CD4-positive, alpha-beta T cell (primary cell): ENCODE measurements around the gene SND1. TPM values are rescaled to one million over a fixed set of nuclear protein-coding genes. Genes with fewer than 3 reads are reported as not detected.

Experiments
- ATAC-seq: fragments of 200-7000 bp; cut with Tn5 transposase; one replicate; pipeline ENCODE4 v1.10.0; 2022; ENCODE audit warnings: mild to moderate bottlenecking; ENCODE audit not compliant: poor library complexity
- CTCF ChIA-PET: fragments of 350-600 bp; sonication (Branson Sonifier 250); formaldehyde crosslinking; loops from one replicate; lab custom pipeline; 2021; ENCODE audit warnings: antibody characterized with exemption, inconsistent platforms; lab: Charles Lee
- POLR2A ChIA-PET: fragments of 350-600 bp; sonication (Branson Sonifier 250); formaldehyde crosslinking; loops from one replicate; lab custom pipeline; 2021; ENCODE audit warnings: antibody characterized with exemption, inconsistent platforms; lab: Charles Lee
- DNase-seq, 14 experiments: peaks; one replicate each; pipeline ENCODE4 v3.0.0-alpha.2; 2013 to 2020; ENCODE audit warnings: mixed read lengths in 2 of 14
- H3K27ac ChIP-seq, 2 donors: one replicate each; pipeline versions ENCODE4 v1.5.1 to v1.7.0; 2013; ENCODE audit warnings: low read length in 2 of 2, low read depth in 1 of 2, mild to moderate bottlenecking in 1 of 2
- H3K27me3 ChIP-seq, 2 experiments: 1 replicate in 1 of 2; 2 replicates in 1 of 2; pipeline versions ENCODE4 v1.6.1 to v1.7.0; 2013; ENCODE audit warnings: low read length in 2 of 2, control low read depth in 1 of 2, mild to moderate bottlenecking in 1 of 2, moderate library complexity in 1 of 2; ENCODE audit not compliant: insufficient read depth in 2 of 2, control insufficient read depth in 1 of 2
- H3K36me3 ChIP-seq: one replicate; pipeline ENCODE4 v1.6.1; 2013; ENCODE audit warnings: low read length, control low read depth; ENCODE audit not compliant: insufficient read depth
- H3K4me1 ChIP-seq: one replicate; pipeline ENCODE4 v1.6.1; 2013; ENCODE audit warnings: low read length, control low read depth; ENCODE audit not compliant: insufficient read depth
- H3K4me3 ChIP-seq: one replicate; pipeline ENCODE4 v1.5.1; 2013; ENCODE audit warnings: mild to moderate bottlenecking, low read length, moderate library complexity
- H3K9me3 ChIP-seq, 2 experiments: 1 replicate in 1 of 2; 2 replicates in 1 of 2; pipeline versions ENCODE4 v1.6.1 to v1.7.0; 2013; ENCODE audit warnings: low read length in 2 of 2, mild to moderate bottlenecking in 2 of 2, control low read depth in 1 of 2, moderate library complexity in 1 of 2; ENCODE audit not compliant: control insufficient read depth in 1 of 2, insufficient read depth in 1 of 2
- H3K27ac Mint-ChIP-seq: one replicate; pipeline ENCODE4 v1.8.0; 2020; ENCODE audit warnings: mixed read lengths
- H3K27me3 Mint-ChIP-seq: one replicate; pipeline ENCODE4 v1.8.0; 2021; ENCODE audit warnings: mixed read lengths
- H3K36me3 Mint-ChIP-seq: one replicate; pipeline ENCODE4 v1.8.0; 2021; ENCODE audit warnings: low read depth, mixed read lengths
- H3K4me1 Mint-ChIP-seq: one replicate; pipeline ENCODE4 v1.8.0; 2021; ENCODE audit warnings: low read depth, mixed read lengths
- H3K4me3 Mint-ChIP-seq: one replicate; pipeline ENCODE4 v1.8.0; 2020; ENCODE audit warnings: mild to moderate bottlenecking, mixed read lengths
- H3K9me3 Mint-ChIP-seq: one replicate; pipeline ENCODE4 v1.8.0; 2020; ENCODE audit warnings: mixed read lengths
- intact Hi-C, 2 experiments: fragments of 100-400 bp; cut with DNase I in 1 of 2; cut with micrococcal nuclease in 1 of 2; formaldehyde crosslinking; loops; one replicate each; pipeline versions ENCODE4 v1.15.1 to v1.9.0; 2023 to 2025; cut with DNase I, micrococcal nuclease
- total RNA-seq, 174 experiments: library from RNA in 2 of 174; stranded (reverse) in 2 of 174; gene quantifications; one replicate each; pipeline ENCODE4 v1.2.3 and lab custom pipeline; 2021 to 2026
- TF ChIP-seq, protein P1 (sequence below): fragments of 200-600 bp; IDR thresholded peaks from one replicate; pipeline ENCODE4 v1.8.0; 2022; ENCODE audit warnings: antibody characterized with exemption, mild to moderate bottlenecking

SND1 gene
- total RNA-seq, 2 experiments from 2014 or later = 104 to 113 TPM

DNA sequence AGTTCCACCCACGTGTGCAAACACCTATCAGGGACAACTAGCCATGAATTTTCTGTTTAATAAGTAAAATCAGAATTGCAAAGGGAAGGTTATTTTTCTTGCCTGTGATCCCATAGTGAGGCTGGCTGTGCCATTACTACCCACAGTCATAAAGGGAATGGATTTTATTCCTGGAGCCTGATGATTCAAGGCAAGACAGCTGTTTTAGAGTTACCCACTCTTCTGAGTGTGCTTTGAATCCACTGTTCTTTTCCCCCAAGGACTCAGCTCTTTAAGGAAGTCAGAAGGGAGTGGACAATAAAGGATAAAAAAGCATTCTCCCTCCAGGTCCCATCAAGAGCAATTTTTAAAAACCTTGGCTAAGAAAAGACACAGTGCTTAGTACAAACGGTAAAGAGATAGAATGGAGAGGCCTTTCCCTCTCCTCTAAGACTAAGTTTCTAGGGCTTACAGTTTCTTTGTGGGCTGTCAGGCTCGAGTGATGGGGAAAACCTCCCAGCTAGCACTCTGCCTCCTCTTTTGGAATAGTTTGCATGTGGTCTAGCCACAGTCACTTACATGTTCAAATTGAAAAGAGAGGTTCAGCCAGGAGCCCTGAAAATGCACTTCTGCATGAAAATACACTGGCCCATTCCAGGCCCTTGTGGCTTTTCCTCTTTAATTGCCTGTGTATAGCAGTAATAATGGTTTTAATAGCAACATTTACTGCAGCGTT lies 384.4 kb downstream of the SND1 start:
- Mint-ChIP-seq H3K9me3 (no peaks in the 10 kb centered on the region), H3K4me3 (no peak overlapping the region), H3K36me3 (peaks cover 4% of the 10 kb centered on the region), H3K27ac (no peak overlapping the region), H3K27me3 (no peaks in the 10 kb centered on the region), H3K4me1 (peaks cover 6% of the 10 kb centered on the region)
- TF ChIP-seq, protein P1, sequence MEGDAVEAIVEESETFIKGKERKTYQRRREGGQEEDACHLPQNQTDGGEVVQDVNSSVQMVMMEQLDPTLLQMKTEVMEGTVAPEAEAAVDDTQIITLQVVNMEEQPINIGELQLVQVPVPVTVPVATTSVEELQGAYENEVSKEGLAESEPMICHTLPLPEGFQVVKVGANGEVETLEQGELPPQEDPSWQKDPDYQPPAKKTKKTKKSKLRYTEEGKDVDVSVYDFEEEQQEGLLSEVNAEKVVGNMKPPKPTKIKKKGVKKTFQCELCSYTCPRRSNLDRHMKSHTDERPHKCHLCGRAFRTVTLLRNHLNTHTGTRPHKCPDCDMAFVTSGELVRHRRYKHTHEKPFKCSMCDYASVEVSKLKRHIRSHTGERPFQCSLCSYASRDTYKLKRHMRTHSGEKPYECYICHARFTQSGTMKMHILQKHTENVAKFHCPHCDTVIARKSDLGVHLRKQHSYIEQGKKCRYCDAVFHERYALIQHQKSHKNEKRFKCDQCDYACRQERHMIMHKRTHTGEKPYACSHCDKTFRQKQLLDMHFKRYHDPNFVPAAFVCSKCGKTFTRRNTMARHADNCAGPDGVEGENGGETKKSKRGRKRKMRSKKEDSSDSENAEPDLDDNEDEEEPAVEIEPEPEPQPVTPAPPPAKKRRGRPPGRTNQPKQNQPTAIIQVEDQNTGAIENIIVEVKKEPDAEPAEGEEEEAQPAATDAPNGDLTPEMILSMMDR = no peak
- H3K9me3 ChIP-seq = no peaks in the 10 kb centered on the region
- no peaks in the 10 kb centered on the region for H3K36me3 ChIP-seq
- peaks cover 7% of the 10 kb centered on the region for H3K4me1 ChIP-seq
- ATAC-seq (no peak), DNase-seq (no peak)
- no peak overlapping the region for H3K27ac ChIP-seq
- no peak overlapping the region for H3K4me3 ChIP-seq
- POLR2A ChIA-PET = interaction anchor here (0.6 to 1.4 kb wide), 2 partner anchors 72 kb away, joined by 3 to 4 read pairs; no protein-coding TSS in a partner anchor
- CTCF ChIA-PET = no interaction called here
- no peaks in the 10 kb centered on the region for H3K27me3 ChIP-seq
- intact Hi-C loops = loop anchor here in 1 of 2 experiments (5.0 to 10.0 kb wide), 2 partner anchors 171 to 332 kb away; no protein-coding TSS in a partner anchor

DNA sequence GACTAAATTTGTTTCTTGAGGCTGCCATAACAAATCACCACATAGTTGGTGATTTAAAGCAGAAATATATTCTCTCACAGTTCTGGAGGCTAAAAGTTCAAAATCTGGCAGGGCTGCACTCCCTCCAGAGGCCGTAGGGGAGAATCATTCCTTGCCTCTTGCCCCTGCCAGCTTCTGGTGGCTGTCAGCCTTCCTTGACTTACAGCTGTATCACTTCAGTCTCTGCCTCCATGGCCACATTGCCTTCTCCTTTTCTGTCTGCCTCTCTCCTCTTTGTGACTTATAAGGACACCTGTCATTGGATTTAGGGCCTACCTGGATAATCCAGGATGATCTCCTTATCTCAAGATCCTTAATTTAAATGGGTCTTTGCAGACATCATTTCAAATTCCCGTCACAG lies 385.1 kb downstream of the SND1 start:
- intact Hi-C loops = loop anchor here in 1 of 2 experiments (5.0 to 10.0 kb wide), 2 partner anchors 170 to 332 kb away; no protein-coding TSS in a partner anchor
- peaks cover 6% of the 10 kb centered on the region for H3K4me1 Mint-ChIP-seq
- CTCF ChIA-PET = no interaction called here
- DNase-seq (no peak), ATAC-seq (no peak)
- H3K36me3 ChIP-seq = peaks cover under 1% of the 10 kb centered on the region
- no peaks in the 10 kb centered on the region for H3K9me3 ChIP-seq
- no peaks in the 10 kb centered on the region for H3K27me3 Mint-ChIP-seq
- H3K4me3 ChIP-seq = no peak overlapping the region
- no peaks in the 10 kb centered on the region for H3K27me3 ChIP-seq
- H3K27ac ChIP-seq = no peak overlapping the region
- POLR2A ChIA-PET = interaction anchor here (0.6 kb wide), 1 partner anchor 71 kb away, joined by 3 read pairs; no protein-coding TSS in a partner anchor
- no peaks in the 10 kb centered on the region for H3K9me3 Mint-ChIP-seq
- H3K4me3 Mint-ChIP-seq = no peak overlapping the region
- H3K27ac Mint-ChIP-seq = no peak overlapping the region
- TF ChIP-seq, protein P1 = no peak
- peaks cover 7% of the 10 kb centered on the region for H3K4me1 ChIP-seq
- peaks cover under 1% of the 10 kb centered on the region for H3K36me3 Mint-ChIP-seq

DNA sequence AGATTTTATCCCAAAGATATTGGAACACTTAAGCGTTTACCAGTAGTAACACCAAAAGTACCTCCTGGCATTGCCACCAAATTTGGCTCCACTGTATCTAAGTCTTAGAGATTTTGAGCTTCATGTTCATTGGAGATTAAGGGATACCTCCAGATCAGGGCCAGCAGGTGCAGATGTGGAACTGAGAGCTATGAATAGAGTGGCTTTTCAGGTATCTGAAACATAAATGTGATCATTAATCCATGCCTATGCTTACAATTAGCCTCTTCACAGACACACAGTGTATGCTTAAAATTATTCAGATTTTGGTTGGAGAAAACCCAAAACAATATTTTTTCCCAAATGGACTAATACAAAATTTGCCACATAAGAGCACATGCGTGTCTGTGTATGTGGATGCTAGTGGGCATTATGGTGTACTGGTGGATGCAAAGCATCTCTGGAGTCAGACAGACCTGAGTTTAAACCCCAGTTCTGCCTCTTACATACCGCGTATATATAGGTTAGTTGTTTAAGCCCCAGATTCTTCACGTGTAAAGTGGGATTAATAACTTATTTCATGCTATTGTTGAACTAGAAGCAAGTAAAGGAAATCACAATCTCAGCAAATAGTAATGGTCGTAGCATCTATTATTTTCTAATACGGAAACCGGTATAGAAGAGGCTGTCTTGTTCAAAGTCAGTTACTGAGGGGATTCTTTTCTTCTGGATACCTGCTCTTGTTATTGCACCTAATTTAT lies 386.1 kb downstream of the SND1 start:
- no peak overlapping the region for H3K27ac Mint-ChIP-seq
- intact Hi-C loops = loop anchor here in 1 of 2 experiments (5.0 to 10.0 kb wide), 2 partner anchors 169 to 333 kb away; no protein-coding TSS in a partner anchor
- TF ChIP-seq, protein P1 = no peak
- H3K4me1 ChIP-seq = no peaks in the 10 kb centered on the region
- peaks cover 11% of the 10 kb centered on the region for H3K4me1 Mint-ChIP-seq
- no peak for ATAC-seq
- no peaks in the 10 kb centered on the region for H3K9me3 ChIP-seq
- POLR2A ChIA-PET = no interaction called here
- no peak for DNase-seq
- no peaks in the 10 kb centered on the region for H3K27me3 Mint-ChIP-seq
- H3K9me3 Mint-ChIP-seq = no peaks in the 10 kb centered on the region
- H3K27me3 ChIP-seq = no peaks in the 10 kb centered on the region
- CTCF ChIA-PET = no interaction called here
- no peak overlapping the region for H3K4me3 ChIP-seq
- peaks cover 9% of the 10 kb centered on the region for H3K36me3 ChIP-seq
- H3K27ac ChIP-seq = no peak overlapping the region
- no peaks in the 10 kb centered on the region for H3K36me3 Mint-ChIP-seq
- H3K4me3 Mint-ChIP-seq = no peak overlapping the region
